H1 (cell line): Measurements from ENCODE around the gene SERPINA1. TPM values are rescaled to one million over a fixed set of nuclear protein-coding genes. Genes with fewer than 3 reads are reported as not detected.

Source experiments
- CTCF ChIA-PET: fragments of 300-600 bp; sonication (Branson Sonifier 250); formaldehyde crosslinking; loops from one replicate; lab custom pipeline; 2021; ENCODE audit not compliant: partially characterized antibody; lab: Charles Lee
- POLR2A ChIA-PET: fragments of 300-600 bp; sonication (Branson Sonifier 250); formaldehyde crosslinking; loops from one replicate; lab custom pipeline; 2021; ENCODE audit warnings: inconsistent platforms; ENCODE audit not compliant: partially characterized antibody; lab: Charles Lee
- DNase-seq, 2 experiments: peaks; one replicate each; pipeline versions ENCODE4 v3.0.0 to v3.0.0-alpha.2; 2010 to 2022; ENCODE audit warnings: low spot score in 2 of 2, low read depth in 1 of 2, mixed read lengths in 1 of 2
- FAIRE-seq: peaks from 2 replicates; lab custom pipeline; 2011; peaks lifted over from hg19 to GRCh38; lab: Jason Lieb, UNC
- H2AFZ ChIP-seq: 2 replicates; pipeline ENCODE4 v1.8.1; 2012; ENCODE audit warnings: low read length, inconsistent platforms
- H2AK5ac ChIP-seq: 2 replicates; pipeline ENCODE4 v1.6.1; 2013; ENCODE audit warnings: low read depth, low read length
- H2BK120ac ChIP-seq: replicated peaks from 2 replicates; pipeline ENCODE3; 2013; ENCODE audit warnings: low read depth, low read length, inconsistent platforms
- H2BK12ac ChIP-seq: 2 replicates; pipeline ENCODE4 v1.6.1; 2013; ENCODE audit warnings: low read depth, low read length
- H2BK15ac ChIP-seq: 2 replicates; pipeline ENCODE4 v1.6.1; 2013; ENCODE audit warnings: low read length
- H2BK20ac ChIP-seq: 2 replicates; pipeline ENCODE4 v1.6.1; 2013; ENCODE audit warnings: low read length
- H2BK5ac ChIP-seq: 2 replicates; pipeline ENCODE4 v1.6.1; 2013; ENCODE audit warnings: low read depth, low read length
- H3K14ac ChIP-seq: 2 replicates; pipeline ENCODE4 v1.6.1; 2013; ENCODE audit warnings: inconsistent platforms; ENCODE audit not compliant: insufficient read length
- H3K18ac ChIP-seq: 2 replicates; pipeline ENCODE4 v1.6.1; 2013; ENCODE audit warnings: low read length; ENCODE audit errors: extremely low read depth
- H3K23ac ChIP-seq: 2 replicates; pipeline ENCODE4 v1.6.1; 2013; ENCODE audit warnings: inconsistent platforms; ENCODE audit not compliant: insufficient read length
- H3K23me2 ChIP-seq: 2 replicates; pipeline ENCODE4 v1.6.1; 2013; ENCODE audit warnings: low read depth, low read length
- H3K27ac ChIP-seq: 2 replicates; pipeline ENCODE4 v1.6.1; 2011; ENCODE audit warnings: low read depth, low read length, inconsistent platforms
- H3K27me3 ChIP-seq, 4 experiments: replicated peaks in 1 of 4; 1 replicate in 1 of 4; 2 replicates in 3 of 4; pipeline versions ENCODE4 v1.6.1 to v1.8.1; 2011 to 2013; ENCODE audit warnings: low read length in 3 of 4, mild to moderate bottlenecking in 3 of 4, inconsistent platforms in 2 of 4, mixed read lengths in 2 of 4, moderate library complexity in 1 of 4; ENCODE audit not compliant: control insufficient read depth in 3 of 4, insufficient read depth in 3 of 4; ENCODE audit errors: extremely low read depth in 1 of 4
- H3K36me3 ChIP-seq, 4 experiments: 2 replicates each; pipeline versions ENCODE4 v1.6.1 to v1.8.1; 2011 to 2013; ENCODE audit warnings: mild to moderate bottlenecking in 4 of 4, low read length in 3 of 4, moderate library complexity in 2 of 4, control low read depth in 1 of 4, inconsistent platforms in 1 of 4; ENCODE audit not compliant: insufficient read depth in 4 of 4, control insufficient read depth in 2 of 4
- H3K4ac ChIP-seq: replicated peaks from 2 replicates; pipeline ENCODE3; 2013; ENCODE audit warnings: low read length, low read depth, mixed read lengths, inconsistent platforms; ENCODE audit not compliant: insufficient read length
- H3K4me1 ChIP-seq, 4 experiments: replicated peaks in 1 of 4; 1 replicate in 1 of 4; 2 replicates in 3 of 4; pipeline versions ENCODE4 v1.6.1 to v1.8.1; 2011 to 2013; ENCODE audit warnings: low read length in 3 of 4, inconsistent platforms in 2 of 4, mixed read lengths in 1 of 4; ENCODE audit not compliant: insufficient read depth in 4 of 4, control insufficient read depth in 3 of 4
- H3K4me2 ChIP-seq, 2 experiments: 2 replicates each; pipeline versions ENCODE4 v1.6.1 to v1.8.1; 2011 to 2013; ENCODE audit warnings: low read depth in 2 of 2, low read length in 2 of 2, control low read depth in 1 of 2, inconsistent platforms in 1 of 2, mild to moderate bottlenecking in 1 of 2; ENCODE audit not compliant: insufficient read depth in 1 of 2
- H3K4me3 ChIP-seq, 4 experiments: fragments of 200-600, 300-600 bp in 1 of 4; sonication (generic), shearing (Covaris generic), sonication (Bioruptor Twin) in 1 of 4; 2 replicates each; pipeline versions ENCODE4 v1.5.1 to v1.8.1; 2011 to 2016; ENCODE audit warnings: low read length in 4 of 4, low read depth in 3 of 4, control low read depth in 2 of 4, inconsistent platforms in 2 of 4, mild to moderate bottlenecking in 2 of 4, mixed read lengths in 1 of 4, moderate library complexity in 1 of 4; ENCODE audit not compliant: insufficient read depth in 2 of 4; ENCODE audit errors: extremely low read depth in 1 of 4
- H3K56ac ChIP-seq: replicated peaks from 2 replicates; pipeline ENCODE3; 2013; ENCODE audit warnings: low read depth, mild to moderate bottlenecking, mixed read lengths, low read length, inconsistent platforms; ENCODE audit not compliant: insufficient read length
- H3K79me1 ChIP-seq: 2 replicates; pipeline ENCODE4 v1.6.1; 2013; ENCODE audit warnings: low read depth, low read length, control low read depth
- H3K79me2 ChIP-seq, 2 experiments: 2 replicates each; pipeline versions ENCODE4 v1.6.1 to v1.8.1; 2012 to 2013; ENCODE audit warnings: low read length in 2 of 2, mild to moderate bottlenecking in 2 of 2, inconsistent platforms in 1 of 2; ENCODE audit not compliant: insufficient read depth in 2 of 2, control insufficient read depth in 1 of 2
- H3K9ac ChIP-seq, 4 experiments: replicated peaks in 1 of 4; 1 replicate in 1 of 4; 2 replicates in 3 of 4; pipeline versions ENCODE4 v1.6.1 to v1.8.1; 2011 to 2013; ENCODE audit warnings: low read depth in 3 of 4, low read length in 3 of 4, control low read depth in 2 of 4, mild to moderate bottlenecking in 2 of 4, moderate library complexity in 2 of 4, inconsistent platforms in 1 of 4; ENCODE audit errors: extremely low read depth in 1 of 4
- H3K9me3 ChIP-seq, 2 experiments: 2 replicates each; pipeline versions ENCODE4 v1.6.1 to v1.8.1; 2012 to 2013; ENCODE audit warnings: mild to moderate bottlenecking in 2 of 2, moderate library complexity in 2 of 2, control low read depth in 1 of 2, inconsistent platforms in 1 of 2, low read depth in 1 of 2, low read length in 1 of 2, mixed read lengths in 1 of 2; ENCODE audit not compliant: insufficient read depth in 2 of 2
- H4K20me1 ChIP-seq, 2 experiments: replicated peaks in 1 of 2; 2 replicates each; pipeline versions ENCODE3 to v1.8.1; 2011 to 2013; ENCODE audit warnings: inconsistent platforms in 2 of 2, low read length in 2 of 2, mild to moderate bottlenecking in 1 of 2; ENCODE audit not compliant: insufficient read depth in 2 of 2, control insufficient read depth in 1 of 2
- H4K5ac ChIP-seq: 2 replicates; pipeline ENCODE4 v1.6.1; 2013; ENCODE audit warnings: low read length, low read depth, mixed read lengths, inconsistent platforms; ENCODE audit not compliant: insufficient read length
- H4K8ac ChIP-seq: 2 replicates; pipeline ENCODE4 v1.8.0; 2013; ENCODE audit warnings: mild to moderate bottlenecking, moderate library complexity, low read length, inconsistent platforms; ENCODE audit not compliant: insufficient read depth; ENCODE audit errors: extremely low read depth
- H4K91ac ChIP-seq: replicated peaks from 2 replicates; pipeline ENCODE3; 2013; ENCODE audit warnings: low read length, mixed read lengths, inconsistent platforms; ENCODE audit not compliant: insufficient read length
- SIN3A ChIP-seq, 2 experiments: IDR thresholded peaks in 1 of 2; conservative IDR thresholded peaks in 1 of 2; 2 replicates each; pipeline ENCODE4 v1.6.1; 2011 to 2012; ENCODE audit warnings: low read length in 2 of 2, improper control_type of control experiment in 1 of 2, low read depth in 1 of 2, mild to moderate bottlenecking in 1 of 2
- WGBS, 2 experiments: shearing (Covaris generic) in 1 of 2; methylation state at CpG; one replicate each; pipeline versions ENCODE4 v1.1.6 to v1.1.7; 2013 to 2015; ENCODE audit warnings: low lambda C conversion rate in 2 of 2, mixed read lengths in 2 of 2, inconsistent platforms in 1 of 2, low coverage in 1 of 2, missing lambda C conversion rate in 1 of 2; ENCODE audit not compliant: insufficient replicate concordance in 2 of 2, insufficient coverage in 1 of 2, insufficient read length in 1 of 2; ENCODE audit errors: extremely low coverage in 1 of 2, missing lambda C conversion rate in 1 of 2; 5-methylcytosine and 5-hydroxymethylcytosine counted together
- polyA plus RNA-seq, 7 experiments: library from polyadenylated mRNA; depleted of rRNA in 3 of 7; stranded (reverse) in 5 of 7; unstranded in 2 of 7; fragments of >200 nt in 5 of 7; fragments of 200-250 nt in 2 of 7; gene quantifications; 1 replicate in 5 of 7; 2 replicates in 1 of 7; 4 replicates in 1 of 7; pipeline versions ENCODE4 v1.2.1 to v1.2.3, GENCODE V29; 2011 to 2013; ENCODE audit warnings: missing spikeins in 2 of 7, mixed read lengths in 2 of 7
- total RNA-seq: library from RNA; stranded (reverse); fragmentation: NEBNext Ultra II Directional; extraction: Animal tissue kit (Norgen Biotek cat#: 25700); gene quantifications from 2 replicates; pipeline ENCODE4 v1.2.1, GENCODE V29; 2021

SERPINA1 gene
- total and polyA plus RNA-seq, 2 of the 8 experiments (the other 6 are each of a cell fraction or from before 2014, with no cell fraction given): 0.08 TPM; not detected in 1

GRCh38 chr14:94370524-94370910 lies 17.9 kb downstream of the SERPINA1 start:
- Histone ChIP-seq H3K23ac (no peak overlapping the region), H3K4me1 (peaks cover 4 to 10% (median 7%) of the 10 kb centered on the region in 4 experiments), H3K4me3 (no peak overlapping the region), H3K23me2 (no peaks in the 10 kb centered on the region; the same call in 1 of the 2 replicates), H3K9ac (no peak overlapping the region), H3K56ac (peak overlapping the region; percentile 22), H3K4ac (no peak overlapping the region), H2BK12ac (peak overlapping the region; percentile 80; the same call in 1 of the 2 replicates), H2BK20ac (no peak overlapping the region; the same call in 1 of the 2 replicates), H4K8ac (no peak overlapping the region), H2BK5ac (peak overlapping the region; percentile 81), H4K5ac (no peak overlapping the region), H2BK120ac (no peak overlapping the region), H3K79me2 (no peaks in the 10 kb centered on the region), H3K36me3 (no peaks in the 10 kb centered on the region), H2AFZ (no peak overlapping the region), H3K79me1 (no peaks in the 10 kb centered on the region), H3K4me2 (no peak overlapping the region), H4K91ac (no peak overlapping the region), H3K9me3 (no peaks in the 10 kb centered on the region), H4K20me1 (no peaks in the 10 kb centered on the region), H2BK15ac (0 out of 2 replicates have a peak overlapping the region, but pooled peaks have one; percentile 53), H3K18ac (no peak overlapping the region), H3K27me3 (no peaks in the 10 kb centered on the region), H3K14ac (no peak overlapping the region), H2AK5ac (peak overlapping the region; percentile 86; the same call in 1 of the 2 replicates), H3K27ac (no peak overlapping the region)
- no peak for FAIRE-seq
- POLR2A ChIA-PET: no interaction called here
- 90% methylated on average over 3 of the region's 6 CpGs; no CpG with 5 or more reads in 1 of the 2 experiments for WGBS, 2 experiments
- CTCF ChIA-PET: interaction anchor here (0.6 kb wide), 1 partner anchor 54 kb away, joined by 4 read pairs; no protein-coding TSS in a partner anchor
- no peak for TF ChIP-seq SIN3A (conservative IDR thresholded peaks at IDR 0.05 in 1 of 2, IDR thresholded peaks at IDR 0.05 in 1 of 2; ENCODE audit: low read depth in 1 of 2, low read length in 2 of 2)
- no peak for DNase-seq
